Kidney (tissue), 14 donors: ENCODE results near the gene STXBP5. TPM values are rescaled to one million over a fixed set of nuclear protein-coding genes. Genes with fewer than 3 reads are reported as not detected.

Experiments
- DNase-seq, 5 donors: peaks; one replicate each; pipeline ENCODE4 v3.0.0-alpha.2; 2013 to 2020
- FAIRE-seq: peaks from 2 replicates; lab custom pipeline; 2012; peaks lifted over from hg19 to GRCh38; lab: Jason Lieb, UNC
- H3K27ac ChIP-seq, 2 donors: one replicate each; pipeline ENCODE4 v1.7.0; 2013; ENCODE audit warnings: low read depth in 2 of 2, low read length in 2 of 2, inconsistent platforms in 1 of 2
- H3K27me3 ChIP-seq: one replicate; pipeline ENCODE4 v1.7.1; 2013; ENCODE audit warnings: low read length, inconsistent platforms; ENCODE audit not compliant: control insufficient read depth, insufficient read depth
- H3K36me3 ChIP-seq, 3 donors: one replicate each; pipeline versions ENCODE4 v1.7.0 to v1.7.1; 2013; ENCODE audit warnings: low read length in 3 of 3, control low read depth in 1 of 3, inconsistent platforms in 1 of 3; ENCODE audit not compliant: insufficient read depth in 3 of 3, control insufficient read depth in 2 of 3
- H3K4me1 ChIP-seq, 3 donors: one replicate each; pipeline versions ENCODE4 v1.7.0 to v1.7.1; 2013; ENCODE audit warnings: low read length in 3 of 3, inconsistent platforms in 1 of 3, low read depth in 1 of 3; ENCODE audit not compliant: control insufficient read depth in 2 of 3, insufficient read depth in 2 of 3
- H3K4me3 ChIP-seq, 3 donors: one replicate each; pipeline versions ENCODE4 v1.7.0 to v1.8.1; 2013; ENCODE audit warnings: low read length in 3 of 3, control low read depth in 1 of 3, inconsistent platforms in 1 of 3
- H3K9ac ChIP-seq, 3 donors: one replicate each; pipeline versions ENCODE4 v1.7.0 to v1.7.1; 2013; ENCODE audit warnings: low read length in 3 of 3, control low read depth in 1 of 3, inconsistent platforms in 1 of 3
- H3K9me3 ChIP-seq, 3 donors: one replicate each; pipeline versions ENCODE4 v1.7.0 to v1.7.1; 2013; ENCODE audit warnings: low read length in 3 of 3, control low read depth in 1 of 3, inconsistent platforms in 1 of 3; ENCODE audit not compliant: control insufficient read depth in 2 of 3, insufficient read depth in 1 of 3
- CTCF ChIP-seq: IDR thresholded peaks from 3 replicates; pipeline ENCODE4 v1.5.1; 2012; ENCODE audit warnings: mild to moderate bottlenecking, moderate library complexity, borderline replicate concordance; ENCODE audit not compliant: insufficient read depth; ENCODE audit errors: extremely low read depth
- intact Hi-C: fragments of 100-400 bp; cut with DNase I; formaldehyde crosslinking; loops from one replicate; pipeline ENCODE4 v1.11.1; 2022
- polyA plus RNA-seq: library from polyadenylated mRNA; stranded (reverse); fragments of 350-450 nt; fragmentation: Illumina TruSeq; extraction: RNeasy Lipid Tissue Mini Kit (QIAGEN cat#74804); gene quantifications from one replicate; pipeline ENCODE4 v1.2.3, GENCODE V29; 2014; ENCODE audit warnings: low read depth, low replicate concordance; ENCODE audit not compliant: insufficient read depth
- total RNA-seq: library from RNA; stranded (reverse); fragmentation: NEBNext Ultra II Directional; extraction: Animal tissue kit (Norgen Biotek cat#: 25700); gene quantifications from one replicate; pipeline ENCODE4 v1.2.1, GENCODE V29; 2021
- donor health status: control.
- donor health status: control.
- donor health status: control.
- donor health status: control.
- donor health status: control.
- donor health status: DM: yes; HTN: yes; CAD: no.
- donor health status: Normal renal cell carcinoma (clear cell type).

The STXBP5 gene
- total and polyA plus RNA-seq, 2 donors from 2014 or later: 2.0 to 13.6 TPM

GRCh38 chr6:147301070-147301469, 96.9 kb downstream of the STXBP5 start:
- H3K9me3 ChIP-seq: peaks cover 0 to 4% (median 0%) of the 10 kb centered on the region in 3 donors
- no peak overlapping the region for H3K27ac ChIP-seq
- intact Hi-C loops: no loop called here
- H3K4me3 ChIP-seq: no peak overlapping the region
- FAIRE-seq (no peak), DNase-seq (no peak)
- H3K27me3 ChIP-seq: no peaks in the 10 kb centered on the region
- H3K36me3 ChIP-seq: no peaks in the 10 kb centered on the region
- TF ChIP-seq CTCF: no peak
- H3K4me1 ChIP-seq: no peaks in the 10 kb centered on the region
- H3K9ac ChIP-seq: no peak overlapping the region

DNA sequence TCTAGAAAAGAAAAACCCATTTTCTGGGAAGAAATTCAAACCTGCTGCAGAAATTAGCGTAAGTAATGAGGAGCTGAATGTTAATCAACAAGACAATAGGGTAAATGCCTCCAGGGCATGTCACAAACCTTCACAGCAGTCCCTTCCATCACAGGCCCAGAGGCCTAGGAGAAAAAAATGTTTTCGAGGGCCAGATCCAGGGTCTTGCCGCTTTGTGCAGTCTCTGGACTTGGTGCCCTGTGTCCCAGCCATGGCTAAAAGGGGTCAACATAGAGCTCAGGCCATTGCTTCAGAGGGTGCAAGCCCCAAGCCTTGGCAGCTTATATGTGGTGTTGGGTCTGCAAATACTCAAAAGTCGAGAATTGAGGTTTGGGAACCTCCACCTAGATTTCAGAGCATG, 99.8 kb downstream of the STXBP5 start:
- Histone ChIP-seq H3K4me1 (no peaks in the 10 kb centered on the region), H3K4me3 (no peak overlapping the region), H3K9me3 (no peaks in the 10 kb centered on the region), H3K36me3 (no peaks in the 10 kb centered on the region), H3K27me3 (no peaks in the 10 kb centered on the region), H3K27ac (no peak overlapping the region), H3K9ac (no peak overlapping the region)
- TF ChIP-seq CTCF: no peak
- no peak for DNase-seq
- intact Hi-C loops: no loop called here
- no peak for FAIRE-seq

GRCh38 chr6:147310521-147310920, 106.3 kb downstream of the STXBP5 start:
- no peak for TF ChIP-seq CTCF
- Histone ChIP-seq H3K9me3 (no peaks in the 10 kb centered on the region), H3K4me1 (no peaks in the 10 kb centered on the region), H3K4me3 (no peak overlapping the region), H3K9ac (no peak overlapping the region), H3K27ac (no peak overlapping the region), H3K27me3 (no peaks in the 10 kb centered on the region), H3K36me3 (peaks cover 0 to 2% (median 0%) of the 10 kb centered on the region in 3 donors)
- FAIRE-seq (no peak), DNase-seq (no peak)
- intact Hi-C loops: no loop called here

DNA sequence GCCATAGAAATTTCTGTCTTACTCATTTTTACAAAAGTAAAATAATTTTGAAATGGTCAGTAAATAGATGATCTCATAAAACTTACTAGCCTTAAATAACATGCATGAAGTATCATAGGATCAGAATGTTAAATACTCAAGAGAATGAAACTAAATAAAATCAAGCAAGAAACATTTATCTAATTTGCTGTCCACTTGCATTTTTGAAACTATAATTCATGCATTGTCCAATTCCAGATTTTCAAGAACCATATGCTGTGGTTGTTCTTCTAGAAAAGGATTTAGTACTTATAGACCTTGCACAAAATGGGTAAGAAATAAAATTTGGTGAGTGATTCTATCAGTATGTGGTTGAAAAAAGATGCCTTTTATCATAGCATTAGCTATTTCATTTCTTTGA, 107.0 kb downstream of the STXBP5 start:
- DNase-seq (no peak), FAIRE-seq (no peak)
- no peak overlapping the region for H3K4me3 ChIP-seq
- H3K27me3 ChIP-seq: no peaks in the 10 kb centered on the region
- no peak for TF ChIP-seq CTCF
- intact Hi-C loops: no loop called here
- no peaks in the 10 kb centered on the region for H3K4me1 ChIP-seq
- no peak overlapping the region for H3K27ac ChIP-seq
- peaks cover 0 to 2% (median 0%) of the 10 kb centered on the region in 3 donors for H3K36me3 ChIP-seq
- no peak overlapping the region for H3K9ac ChIP-seq
- H3K9me3 ChIP-seq: no peaks in the 10 kb centered on the region
